OCI-LY1 (cell line): ENCODE data around the gene SLC1A2.

Source experiments
- EZH2 ChIP-seq: fragments of 200-600 bp; sonication (generic), shearing (Covaris generic); IDR thresholded peaks from 2 replicates; pipeline ENCODE4 v1.8.0; 2017; ENCODE audit warnings: borderline replicate concordance, mixed run types, mild to moderate bottlenecking, antibody characterized with exemption, low read length, moderate library complexity, mixed read lengths
- TF ChIP-seq, protein P1 (sequence below): fragments of 200-600 bp; sonication (generic), shearing (Covaris generic); IDR thresholded peaks from 2 replicates; pipeline ENCODE4 v1.5.1; 2017; ENCODE audit warnings: mild to moderate bottlenecking, antibody characterized with exemption, low read length, moderate library complexity, mixed read lengths

DNA sequence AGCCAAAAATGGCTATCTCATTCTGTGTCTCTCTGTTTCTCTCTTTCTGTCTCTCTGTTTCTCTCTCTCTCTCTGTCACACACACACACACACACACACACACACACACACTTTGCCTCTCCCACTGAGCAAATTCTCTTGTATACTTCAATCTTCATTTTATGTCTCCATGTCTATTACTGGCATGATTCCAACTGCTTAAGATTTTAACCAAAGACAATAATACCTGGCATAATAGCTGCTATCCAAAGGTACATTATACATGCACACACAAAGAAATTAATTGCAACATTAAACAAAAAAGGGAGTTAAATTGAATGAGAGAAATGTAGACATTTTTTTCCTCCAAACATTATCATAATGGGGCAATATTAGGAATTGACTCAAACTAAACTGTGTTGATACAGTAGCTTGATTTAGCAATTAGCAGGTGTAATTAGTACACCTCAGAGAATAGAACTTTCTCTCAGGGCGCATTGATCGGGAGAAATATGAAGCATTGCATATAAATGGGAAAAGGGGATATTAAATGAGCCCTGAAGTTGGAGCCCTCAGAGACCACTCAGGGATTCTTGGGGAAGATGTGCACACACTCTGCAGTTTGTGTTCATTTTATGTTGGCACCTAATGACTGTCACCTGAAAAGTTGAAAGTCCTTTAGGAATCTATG, 17.4 kb upstream of the SLC1A2 start:
- TF ChIP-seq, protein P1, sequence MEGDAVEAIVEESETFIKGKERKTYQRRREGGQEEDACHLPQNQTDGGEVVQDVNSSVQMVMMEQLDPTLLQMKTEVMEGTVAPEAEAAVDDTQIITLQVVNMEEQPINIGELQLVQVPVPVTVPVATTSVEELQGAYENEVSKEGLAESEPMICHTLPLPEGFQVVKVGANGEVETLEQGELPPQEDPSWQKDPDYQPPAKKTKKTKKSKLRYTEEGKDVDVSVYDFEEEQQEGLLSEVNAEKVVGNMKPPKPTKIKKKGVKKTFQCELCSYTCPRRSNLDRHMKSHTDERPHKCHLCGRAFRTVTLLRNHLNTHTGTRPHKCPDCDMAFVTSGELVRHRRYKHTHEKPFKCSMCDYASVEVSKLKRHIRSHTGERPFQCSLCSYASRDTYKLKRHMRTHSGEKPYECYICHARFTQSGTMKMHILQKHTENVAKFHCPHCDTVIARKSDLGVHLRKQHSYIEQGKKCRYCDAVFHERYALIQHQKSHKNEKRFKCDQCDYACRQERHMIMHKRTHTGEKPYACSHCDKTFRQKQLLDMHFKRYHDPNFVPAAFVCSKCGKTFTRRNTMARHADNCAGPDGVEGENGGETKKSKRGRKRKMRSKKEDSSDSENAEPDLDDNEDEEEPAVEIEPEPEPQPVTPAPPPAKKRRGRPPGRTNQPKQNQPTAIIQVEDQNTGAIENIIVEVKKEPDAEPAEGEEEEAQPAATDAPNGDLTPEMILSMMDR = no peak
- no peak for TF ChIP-seq EZH2
